HCT116 (cell line): ENCODE measurements around the gene PTPRQ. TPM values are rescaled to one million over a fixed set of nuclear protein-coding genes. Genes with fewer than 3 reads are reported as not detected.

ENCODE experiments used
- ATAC-seq: fragments of 200-7000 bp; cut with Tn5 transposase; 2 replicates; pipeline ENCODE4 v1.9.1; 2020; ENCODE audit warnings: mild to moderate bottlenecking, moderate library complexity
- BruUV-seq: library from RNA; stranded (reverse); fragments of 400-500 nt; replicated peaks from 2 replicates; lab custom pipeline; 2021; lab: Mats Ljungman, UMichigan
- CTCF ChIA-PET: fragments of 300-600 bp; sonication (Branson Sonifier 250); formaldehyde crosslinking; loops from one replicate; lab custom pipeline; 2021; ENCODE audit warnings: antibody characterized with exemption; lab: Charles Lee
- POLR2A ChIA-PET: fragments of 300-600, 350-600 bp; sonication (Branson Sonifier 250); formaldehyde crosslinking; loops from one replicate; lab custom pipeline; 2021; ENCODE audit warnings: antibody characterized with exemption; lab: Charles Lee
- RAD21 ChIA-PET, 2 experiments: fragments of 300-600 bp; sonication (Branson Sonifier 250); formaldehyde crosslinking; loops; one replicate each; lab custom pipeline; 2023; ENCODE audit warnings: low total read pairs in 2 of 2; ENCODE audit not compliant: uncharacterized antibody in 2 of 2, unreplicated experiment in 2 of 2, low non-redundant PET in 1 of 2; lab: Charles Lee
- DNase-seq: peaks from one replicate; pipeline ENCODE4 v3.0.0-alpha.2; 2010; ENCODE audit warnings: low read depth, low spot score
- H2AFZ ChIP-seq: fragments of 200-600 bp; shearing (Covaris generic), sonication (generic); 2 replicates; pipeline ENCODE4 v1.6.1; 2017; ENCODE audit warnings: low read depth, mixed run types, mixed read lengths, antibody characterized with exemption, low read length; ENCODE audit not compliant: poor library complexity, severe bottlenecking
- H3K27ac ChIP-seq: 2 replicates; pipeline ENCODE4 v1.5.1; 2012; ENCODE audit warnings: low read depth, low read length
- H3K27me3 ChIP-seq: fragments of 200-600 bp; sonication (generic); 2 replicates; pipeline ENCODE4 v1.6.1; 2016; ENCODE audit warnings: mixed run types, low read length, mixed read lengths; ENCODE audit not compliant: insufficient read depth
- H3K36me3 ChIP-seq, 2 experiments: fragments of 200-500 bp in 1 of 2; fragments of 200-600 bp in 1 of 2; sonication (Bioruptor generic) in 1 of 2; sonication (generic) in 1 of 2; 2 replicates each; pipeline versions ENCODE4 v1.5.1 to v1.6.1; 2014 to 2016; ENCODE audit warnings: low read length in 2 of 2, inconsistent platforms in 1 of 2, mixed read lengths in 1 of 2, mixed run types in 1 of 2; ENCODE audit not compliant: insufficient read depth in 2 of 2, control insufficient read depth in 1 of 2
- H3K4me1 ChIP-seq, 2 experiments: fragments of 200-600 bp in 1 of 2; sonication (generic) in 1 of 2; 2 replicates each; pipeline versions ENCODE4 v1.5.1 to v1.6.1; 2012 to 2017; ENCODE audit warnings: low read length in 2 of 2, inconsistent platforms in 1 of 2, mild to moderate bottlenecking in 1 of 2, mixed read lengths in 1 of 2, mixed run types in 1 of 2, moderate library complexity in 1 of 2; ENCODE audit not compliant: insufficient read depth in 2 of 2, control insufficient read depth in 1 of 2
- H3K4me2 ChIP-seq: fragments of 200-600 bp; sonication (generic); 2 replicates; pipeline ENCODE4 v1.6.1; 2017; ENCODE audit warnings: mixed run types, low read length, mixed read lengths
- H3K4me3 ChIP-seq, 2 experiments: fragments of 200-600 bp in 1 of 2; sonication (generic) in 1 of 2; replicated peaks in 1 of 2; 2 replicates each; pipeline ENCODE4 v1.5.1; 2011 to 2016; ENCODE audit warnings: low read length in 2 of 2, control low read depth in 1 of 2, low read depth in 1 of 2, mild to moderate bottlenecking in 1 of 2, mixed read lengths in 1 of 2, mixed run types in 1 of 2
- H3K79me2 ChIP-seq: fragments of 200-600 bp; sonication (generic); 2 replicates; pipeline ENCODE4 v1.6.1; 2017; ENCODE audit warnings: mild to moderate bottlenecking, mixed run types, low read length, moderate library complexity, mixed read lengths; ENCODE audit not compliant: insufficient read depth
- H3K9ac ChIP-seq: fragments of 200-600 bp; sonication (generic); 2 replicates; pipeline ENCODE4 v1.6.1; 2016; ENCODE audit warnings: low read length, mixed read lengths
- H3K9me2 ChIP-seq: fragments of 200-600 bp; sonication (generic), shearing (Covaris generic); 2 replicates; pipeline ENCODE4 v1.6.1; 2017; ENCODE audit warnings: mixed run types, mild to moderate bottlenecking, moderate library complexity; ENCODE audit not compliant: insufficient read depth
- H3K9me3 ChIP-seq, 2 experiments: fragments of 200-500 bp in 1 of 2; fragments of 200-600 bp in 1 of 2; sonication (Bioruptor generic) in 1 of 2; sonication (generic) in 1 of 2; 2 replicates each; pipeline ENCODE4 v1.6.1; 2014 to 2017; ENCODE audit warnings: low read length in 2 of 2, mixed read lengths in 2 of 2, inconsistent platforms in 1 of 2, low read depth in 1 of 2, mild to moderate bottlenecking in 1 of 2, mixed run types in 1 of 2, moderate library complexity in 1 of 2; ENCODE audit not compliant: control insufficient read depth in 1 of 2, insufficient read depth in 1 of 2
- H4K20me1 ChIP-seq: fragments of 200-600 bp; sonication (generic), shearing (Covaris generic); 2 replicates; pipeline ENCODE4 v1.6.1; 2017; ENCODE audit warnings: mixed run types, mild to moderate bottlenecking, moderate library complexity; ENCODE audit not compliant: insufficient read depth
- CTCF ChIP-seq, 3 experiments: fragments of 200-600 bp in 1 of 3; sonication (generic) in 1 of 3; IDR thresholded peaks in 2 of 3; conservative IDR thresholded peaks in 1 of 3; 2 replicates each; pipeline ENCODE4 v1.5.1; 2012 to 2017; ENCODE audit warnings: low read depth in 2 of 3, low read length in 2 of 3, antibody characterized with exemption in 1 of 3, borderline replicate concordance in 1 of 3, control low read depth in 1 of 3, mild to moderate bottlenecking in 1 of 3, mixed read lengths in 1 of 3, mixed run types in 1 of 3, moderate library complexity in 1 of 3; ENCODE audit not compliant: insufficient read depth in 1 of 3
- REST ChIP-seq: IDR thresholded peaks from 2 replicates; pipeline ENCODE4 v1.6.1; 2012; ENCODE audit warnings: low read depth
- SIN3A ChIP-seq: IDR thresholded peaks from 2 replicates; pipeline ENCODE4 v1.6.1; 2012; ENCODE audit warnings: low read depth
- TCF7L2 ChIP-seq: IDR thresholded peaks from 2 replicates; pipeline ENCODE4 v1.7.0; 2011; ENCODE audit warnings: borderline replicate concordance, inconsistent platforms; ENCODE audit not compliant: insufficient read depth, insufficient read length; ENCODE audit errors: extremely low read depth
- ZFX ChIP-seq: fragments of 450-650 bp; IDR thresholded peaks from 2 replicates; pipeline ENCODE4 v1.6.1; 2017
- ZNF274 ChIP-seq: fragments of 200-500 bp; sonication (Bioruptor generic); IDR thresholded peaks from 2 replicates; pipeline ENCODE4 v1.6.1; 2014; ENCODE audit warnings: mild to moderate bottlenecking, low read depth, low read length, inconsistent platforms
- intact Hi-C: fragments of 100-400 bp; cut with micrococcal nuclease; formaldehyde crosslinking; loops from 2 replicates; pipeline ENCODE4 v1.10.0; 2022
- total RNA-seq: library from RNA; stranded (reverse); gene quantifications from one replicate; pipeline ENCODE4 v1.2.1, GENCODE V29; 2021; ENCODE audit not compliant: unreplicated experiment
- TF ChIP-seq, protein P1 (sequence below): IDR thresholded peaks from 2 replicates; pipeline ENCODE4 v1.6.1; 2012

The PTPRQ gene
- total RNA-seq, 1 experiment from 2014 or later = not detected

GRCh38 chr12:80470403-80470802 is 26.4 kb downstream of the PTPRQ start:
- DNase-seq (no peak), ATAC-seq (no peak)
- ChIA-PET CTCF (no interaction called here), RAD21 (interaction anchor here in 1 of 2 experiments (0.6 kb wide), 1 partner anchor 133 kb away, joined by 3 read pairs; no protein-coding TSS in a partner anchor), POLR2A (no interaction called here)
- H3K4me2 ChIP-seq = no peak overlapping the region
- H3K9me2 ChIP-seq = no peaks in the 10 kb centered on the region
- H3K27ac ChIP-seq = no peak overlapping the region
- H4K20me1 ChIP-seq = no peaks in the 10 kb centered on the region
- no peaks in the 10 kb centered on the region for H3K79me2 ChIP-seq
- no peaks in the 10 kb centered on the region for H3K36me3 ChIP-seq
- TF ChIP-seq, protein P1, sequence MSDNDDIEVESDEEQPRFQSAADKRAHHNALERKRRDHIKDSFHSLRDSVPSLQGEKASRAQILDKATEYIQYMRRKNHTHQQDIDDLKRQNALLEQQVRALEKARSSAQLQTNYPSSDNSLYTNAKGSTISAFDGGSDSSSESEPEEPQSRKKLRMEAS = no peak
- no peak for TF ChIP-seq SIN3A
- TF ChIP-seq CTCF (IDR thresholded peaks at IDR 0.05 in 2 of 3, conservative IDR thresholded peaks at IDR 0.05 in 1 of 3; ENCODE audit: borderline replicate concordance in 1 of 3, insufficient read depth in 1 of 3, low read depth in 2 of 3, low read length in 2 of 3) = no peak
- no peak for TF ChIP-seq ZNF274
- TF ChIP-seq ZFX = no peak
- TF ChIP-seq REST = no peak
- TF ChIP-seq TCF7L2 = no peak
- no peaks in the 10 kb centered on the region for H3K4me1 ChIP-seq
- no peaks in the 10 kb centered on the region for H3K9me3 ChIP-seq
- BruUV-seq = no TSS peak
- H3K9ac ChIP-seq = no peak overlapping the region
- intact Hi-C loops = loop anchor here (5.0 to 10.0 kb wide), 3 partner anchors 127 to 474 kb away; no protein-coding TSS in a partner anchor
- H2AFZ ChIP-seq = no peak overlapping the region
- H3K4me3 ChIP-seq = no peak overlapping the region
- H3K27me3 ChIP-seq = no peaks in the 10 kb centered on the region
